ENCODE results near the gene NHLH1. TPM values are rescaled to one million over a fixed set of nuclear protein-coding genes. Genes with fewer than 3 reads are reported as not detected.
A peak's percentile ranks its signal among the peaks of the same experiment; 100 is the strongest.

NHLH1 gene
- total RNA-seq, 4 donors from 2014 or later = not detected

GRCh38 chr1:160407839-160408801 is 41.2 kb downstream of the NHLH1 start:
- DNase-seq (ENCODE audit: extremely low spot score) = no peak
- H3K36me3 ChIP-seq = no peaks in the 10 kb centered on the region
- no peak overlapping the region for H3K27ac ChIP-seq (replicated peaks in 1 of 4)
- intact Hi-C loops (cut with DNase I) = no loop called here
- 85% methylated on average over 10 of the region's 12 CpGs for whole genome bisulfite sequencing
- no peak overlapping the region for H3K4me3 ChIP-seq
- peaks cover 3 to 43% (median 18%) of the 10 kb centered on the region in 4 donors for H3K4me1 ChIP-seq
- no peaks in the 10 kb centered on the region for H3K9me3 ChIP-seq
- no peaks in the 10 kb centered on the region for H3K27me3 ChIP-seq
- TF ChIP-seq POLR2AphosphoS5 (IDR thresholded peaks at IDR 0.05) (no peak), POLR2A (IDR thresholded peaks at IDR 0.05; ENCODE audit: low read depth) (no peak), CTCF (IDR thresholded peaks at IDR 0.05) (no peak), EP300 (IDR thresholded peaks at IDR 0.05) (no peak)

- peaks cover under 1 to 43% (median 18%) of the 10 kb centered on the region in 4 donors for H3K4me1 ChIP-seq
- H3K4me3 ChIP-seq = no peak overlapping the region
- no peaks in the 10 kb centered on the region for H3K9me3 ChIP-seq
- no peaks in the 10 kb centered on the region for H3K36me3 ChIP-seq
- 83% methylated on average over 2 of the region's 4 CpGs for WGBS
- intact Hi-C loops (cut with DNase I) = no loop called here
- DNase-seq (ENCODE audit: extremely low spot score) = no peak
- H3K27ac ChIP-seq (replicated peaks in 1 of 4) = peak overlapping the region in 1 of 4 donors; percentile 66
- TF ChIP-seq POLR2AphosphoS5 (IDR thresholded peaks at IDR 0.05) = no peak
- H3K27me3 ChIP-seq = no peaks in the 10 kb centered on the region
Observed at GRCh38 chr1:160408864-160409263, 42.0 kb downstream of the NHLH1 start.

- peaks cover 0 to 43% (median 18%) of the 10 kb centered on the region in 4 donors for H3K4me1 ChIP-seq
- no peaks in the 10 kb centered on the region for H3K9me3 ChIP-seq
- H3K27ac ChIP-seq (replicated peaks in 1 of 4) = peak overlapping the region in 2 of 4 donors; percentile 66 to 71
- TF ChIP-seq POLR2AphosphoS5 (IDR thresholded peaks at IDR 0.05) (no peak), EP300 (IDR thresholded peaks at IDR 0.05) (no peak), CTCF (IDR thresholded peaks at IDR 0.05) (no peak), POLR2A (IDR thresholded peaks at IDR 0.05; ENCODE audit: low read depth) (no peak)
- no peak for DNase-seq (ENCODE audit: extremely low spot score)
- no peak overlapping the region for H3K4me3 ChIP-seq
- intact Hi-C loops (cut with DNase I) = no loop called here
- no peaks in the 10 kb centered on the region for H3K27me3 ChIP-seq
- H3K36me3 ChIP-seq = no peaks in the 10 kb centered on the region
- WGBS = no CpG with 5 or more reads among the region's 5 CpGs
Observed at GRCh38 chr1:160409486-160409885, 42.6 kb downstream of the NHLH1 start.

- no peak for DNase-seq (ENCODE audit: extremely low spot score)
- Histone ChIP-seq H3K4me1 (peaks cover 0 to 43% (median 18%) of the 10 kb centered on the region in 4 donors), H3K9me3 (no peaks in the 10 kb centered on the region), H3K27me3 (no peaks in the 10 kb centered on the region), H3K27ac (replicated peaks in 1 of 4) (peak overlapping the region; percentile 22 to 71 (median 57)), H3K4me3 (peak overlapping the region in 1 of 4 donors; percentile 23), H3K36me3 (peaks cover 0 to 2% (median 0%) of the 10 kb centered on the region in 4 donors)
- no peak for TF ChIP-seq POLR2A (IDR thresholded peaks at IDR 0.05; ENCODE audit: low read depth)
- no peak for TF ChIP-seq EP300 (IDR thresholded peaks at IDR 0.05)
- TF ChIP-seq POLR2AphosphoS5 (IDR thresholded peaks at IDR 0.05) = no peak
- no peak for TF ChIP-seq CTCF (IDR thresholded peaks at IDR 0.05)
- WGBS = 50% methylated on average over 18 of the region's 19 CpGs
- intact Hi-C loops (cut with DNase I) = no loop called here
Observed at GRCh38 chr1:160410406-160411005, 43.6 kb downstream of the NHLH1 start.

Data from esophagus muscularis mucosa (tissue), 4 donors.